Panc1 (cell line): ENCODE data around the gene AP5M1.
"Not testable (repeated sequence)": the region's sequence is repeated elsewhere in the genome, so short reads cannot be mapped to it uniquely, and the experiment has no call there.

ENCODE experiments used
- CTCF ChIP-seq: fragments of 450-650 bp; IDR thresholded peaks from 2 replicates; pipeline ENCODE4 v1.5.1; 2017; ENCODE audit warnings: mild to moderate bottlenecking
- POLR2AphosphoS5 ChIP-seq: IDR thresholded peaks from 2 replicates; pipeline ENCODE4 v1.6.1; 2012; ENCODE audit warnings: mild to moderate bottlenecking, low read depth, low read length, moderate library complexity
- SIN3A ChIP-seq: IDR thresholded peaks from 2 replicates; pipeline ENCODE4 v1.6.1; 2012; ENCODE audit warnings: low read depth, mild to moderate bottlenecking, low read length, moderate library complexity, borderline replicate concordance; ENCODE audit not compliant: insufficient read depth
- TCF7L2 ChIP-seq: IDR thresholded peaks from 2 replicates; pipeline ENCODE4 v1.6.1; 2011; ENCODE audit warnings: mild to moderate bottlenecking, low read depth, low read length, inconsistent platforms
- TF ChIP-seq, protein P1 (sequence below), 2 experiments: IDR thresholded peaks; 2 replicates each; pipeline ENCODE4 v1.6.1; 2011 to 2012; ENCODE audit warnings: low read depth in 2 of 2, control low read depth in 1 of 2, low read length in 1 of 2, mild to moderate bottlenecking in 1 of 2, moderate library complexity in 1 of 2; ENCODE audit not compliant: insufficient read depth in 1 of 2

- TF ChIP-seq TCF7L2, CTCF, POLR2AphosphoS5, SIN3A: not testable (repeated sequence)
- TF ChIP-seq, protein P1, sequence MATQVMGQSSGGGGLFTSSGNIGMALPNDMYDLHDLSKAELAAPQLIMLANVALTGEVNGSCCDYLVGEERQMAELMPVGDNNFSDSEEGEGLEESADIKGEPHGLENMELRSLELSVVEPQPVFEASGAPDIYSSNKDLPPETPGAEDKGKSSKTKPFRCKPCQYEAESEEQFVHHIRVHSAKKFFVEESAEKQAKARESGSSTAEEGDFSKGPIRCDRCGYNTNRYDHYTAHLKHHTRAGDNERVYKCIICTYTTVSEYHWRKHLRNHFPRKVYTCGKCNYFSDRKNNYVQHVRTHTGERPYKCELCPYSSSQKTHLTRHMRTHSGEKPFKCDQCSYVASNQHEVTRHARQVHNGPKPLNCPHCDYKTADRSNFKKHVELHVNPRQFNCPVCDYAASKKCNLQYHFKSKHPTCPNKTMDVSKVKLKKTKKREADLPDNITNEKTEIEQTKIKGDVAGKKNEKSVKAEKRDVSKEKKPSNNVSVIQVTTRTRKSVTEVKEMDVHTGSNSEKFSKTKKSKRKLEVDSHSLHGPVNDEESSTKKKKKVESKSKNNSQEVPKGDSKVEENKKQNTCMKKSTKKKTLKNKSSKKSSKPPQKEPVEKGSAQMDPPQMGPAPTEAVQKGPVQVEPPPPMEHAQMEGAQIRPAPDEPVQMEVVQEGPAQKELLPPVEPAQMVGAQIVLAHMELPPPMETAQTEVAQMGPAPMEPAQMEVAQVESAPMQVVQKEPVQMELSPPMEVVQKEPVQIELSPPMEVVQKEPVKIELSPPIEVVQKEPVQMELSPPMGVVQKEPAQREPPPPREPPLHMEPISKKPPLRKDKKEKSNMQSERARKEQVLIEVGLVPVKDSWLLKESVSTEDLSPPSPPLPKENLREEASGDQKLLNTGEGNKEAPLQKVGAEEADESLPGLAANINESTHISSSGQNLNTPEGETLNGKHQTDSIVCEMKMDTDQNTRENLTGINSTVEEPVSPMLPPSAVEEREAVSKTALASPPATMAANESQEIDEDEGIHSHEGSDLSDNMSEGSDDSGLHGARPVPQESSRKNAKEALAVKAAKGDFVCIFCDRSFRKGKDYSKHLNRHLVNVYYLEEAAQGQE (IDR thresholded peaks at IDR 0.05; ENCODE audit: insufficient read depth in 1 of 2, low read depth in 2 of 2, low read length in 1 of 2) = not testable (repeated sequence)
Observed at GRCh38 chr14:57258221-57258620, 10.6 kb upstream of the AP5M1 start.
